Activated CD4-positive, alpha-beta memory T cell treated with anti-CD3 and anti-CD28 coated beads, Interleukin-2, amount 10 ng/mL, durations not matched to agents 7 days and 5 days (primary cell): ENCODE data around the gene RGS3. TPM values are rescaled to one million over a fixed set of nuclear protein-coding genes. Genes with fewer than 3 reads are reported as not detected.

Source experiments
- CTCF ChIA-PET: fragments of 350-600 bp; sonication (Branson Sonifier 250); formaldehyde crosslinking; loops from one replicate; lab custom pipeline; 2021; ENCODE audit warnings: antibody characterized with exemption, inconsistent platforms; lab: Charles Lee
- POLR2A ChIA-PET: fragments of 350-600 bp; sonication (Branson Sonifier 250); formaldehyde crosslinking; loops from one replicate; lab custom pipeline; 2021; ENCODE audit warnings: antibody characterized with exemption; lab: Charles Lee
- DNase-seq: peaks from one replicate; pipeline ENCODE4 v3.0.0-alpha.2; 2020
- H3K27ac Mint-ChIP-seq: one replicate; pipeline ENCODE4 v1.8.0; 2021; ENCODE audit warnings: mild to moderate bottlenecking, mixed read lengths
- H3K27me3 Mint-ChIP-seq: one replicate; pipeline ENCODE4 v1.8.0; 2021; ENCODE audit warnings: mixed read lengths
- H3K36me3 Mint-ChIP-seq: one replicate; pipeline ENCODE4 v1.8.0; 2021; ENCODE audit warnings: low read depth, mixed read lengths
- H3K4me1 Mint-ChIP-seq: one replicate; pipeline ENCODE4 v1.8.0; 2021; ENCODE audit warnings: mixed read lengths
- H3K4me3 Mint-ChIP-seq: one replicate; pipeline ENCODE4 v1.8.0; 2021; ENCODE audit warnings: mild to moderate bottlenecking, mixed read lengths
- H3K9me3 Mint-ChIP-seq: one replicate; pipeline ENCODE4 v1.8.0; 2021; ENCODE audit warnings: mixed read lengths
- total RNA-seq, 2 experiments: library from RNA; stranded (reverse); gene quantifications; one replicate each; pipeline ENCODE4 v1.2.3, GENCODE V29; 2021

The RGS3 gene
- total RNA-seq, 2 experiments from 2014 or later, result 22.7 to 24.0 TPM

- Mint-ChIP-seq H3K9me3 (no peaks in the 10 kb centered on the region), H3K27ac (peak overlapping the region; percentile 98), H3K27me3 (no peaks in the 10 kb centered on the region), H3K36me3 (peaks cover 7% of the 10 kb centered on the region), H3K4me1 (peaks cover 70% of the 10 kb centered on the region), H3K4me3 (peak overlapping the region; percentile 67)
- ChIA-PET CTCF (interaction anchor here (0.5 to 4.7 kb wide), 18 partner anchors 8 to 303 kb away, joined by 3 to 33 read pairs (median 14); partner anchors contain the start of genes ALAD, C9orf43, CDC26 and POLE3), POLR2A (interaction anchor here (0.6 to 5.3 kb wide), 18 partner anchors 9 to 358 kb away, joined by 3 to 59 read pairs (median 8); partner anchors contain the start of genes ALAD, BSPRY, C9orf43 and CDC26)
- no peak for DNase-seq
Measured at GRCh38 chr9:113578279-113578865, 114.8 kb downstream of the RGS3 start.

- peak; percentile 94 for DNase-seq
- H3K27me3 Mint-ChIP-seq, result no peaks in the 10 kb centered on the region
- ChIA-PET CTCF (interaction anchor here (0.5 to 4.7 kb wide), 19 partner anchors 9 to 304 kb away, joined by 3 to 33 read pairs (median 13); partner anchors contain the start of genes ALAD, C9orf43, CDC26 and POLE3), POLR2A (interaction anchor here (0.6 to 5.3 kb wide), 24 partner anchors 10 to 1009 kb away, joined by 3 to 59 read pairs (median 4); partner anchors contain the start of genes ALAD, ATP6V1G1, BSPRY and C9orf43)
- H3K27ac Mint-ChIP-seq, result peak overlapping the region; percentile 98
- peak overlapping the region; percentile 67 for H3K4me3 Mint-ChIP-seq
- peaks cover 10% of the 10 kb centered on the region for H3K36me3 Mint-ChIP-seq
- H3K4me1 Mint-ChIP-seq, result peaks cover 72% of the 10 kb centered on the region
- no peaks in the 10 kb centered on the region for H3K9me3 Mint-ChIP-seq
Measured at GRCh38 chr9:113578882-113579282, 115.4 kb downstream of the RGS3 start.

- CTCF ChIA-PET, result interaction anchor here (0.5 to 4.7 kb wide), 18 partner anchors 10 to 305 kb away, joined by 3 to 33 read pairs (median 14); partner anchors contain the start of genes ALAD, C9orf43, CDC26 and POLE3
- H3K4me1 Mint-ChIP-seq, result peaks cover 68% of the 10 kb centered on the region
- peaks cover 14% of the 10 kb centered on the region for H3K36me3 Mint-ChIP-seq
- no peaks in the 10 kb centered on the region for H3K27me3 Mint-ChIP-seq
- POLR2A ChIA-PET, result interaction anchor here (0.6 to 5.3 kb wide), 28 partner anchors 10 to 1008 kb away, joined by 3 to 59 read pairs (median 4); partner anchors contain the start of genes ALAD, ATP6V1G1, BSPRY and C9orf43
- peak overlapping the region; percentile 98 for H3K27ac Mint-ChIP-seq
- H3K4me3 Mint-ChIP-seq, result peak overlapping the region; percentile 67
- peak; percentile 58 for DNase-seq
- no peaks in the 10 kb centered on the region for H3K9me3 Mint-ChIP-seq
Measured at GRCh38 chr9:113579283-113580040, 115.9 kb downstream of the RGS3 start.

GRCh38 chr9:113580041-113580953, 116.8 kb downstream of the RGS3 start:
- Mint-ChIP-seq H3K36me3 (peaks cover 19% of the 10 kb centered on the region), H3K4me3 (peak overlapping the region; percentile 67), H3K27me3 (no peaks in the 10 kb centered on the region), H3K4me1 (peaks cover 71% of the 10 kb centered on the region), H3K27ac (peak overlapping the region; percentile 98), H3K9me3 (no peaks in the 10 kb centered on the region)
- ChIA-PET CTCF (interaction anchor here (1.8 to 4.7 kb wide), 12 partner anchors 9 to 305 kb away, joined by 6 to 33 read pairs (median 21); partner anchors contain the start of genes ALAD, C9orf43, CDC26 and POLE3), POLR2A (interaction anchor here (0.8 to 5.3 kb wide), 18 partner anchors 9 to 1007 kb away, joined by 3 to 59 read pairs (median 6); partner anchors contain the start of genes ALAD, ATP6V1G1, BSPRY and C9orf43)
- peak; percentile 74 for DNase-seq

- Mint-ChIP-seq H3K27me3 (no peaks in the 10 kb centered on the region), H3K36me3 (peaks cover 19% of the 10 kb centered on the region), H3K9me3 (no peaks in the 10 kb centered on the region), H3K4me1 (peaks cover 73% of the 10 kb centered on the region), H3K27ac (peak overlapping the region; percentile 98), H3K4me3 (peak overlapping the region; percentile 67)
- CTCF ChIA-PET, result interaction anchor here (1.0 to 4.7 kb wide), 11 partner anchors 8 to 306 kb away, joined by 4 to 31 read pairs (median 21); partner anchors contain the start of genes C9orf43, CDC26, POLE3 and PRPF4
- POLR2A ChIA-PET, result interaction anchor here (0.9 to 5.3 kb wide), 7 partner anchors 9 to 305 kb away, joined by 3 to 59 read pairs (median 6); partner anchors contain the start of genes ALAD, C9orf43 and POLE3
- DNase-seq, result no peak
Measured at GRCh38 chr9:113580954-113581311, 117.4 kb downstream of the RGS3 start.

GRCh38 chr9:113581865-113582697, 118.6 kb downstream of the RGS3 start:
- H3K36me3 Mint-ChIP-seq, result peaks cover 19% of the 10 kb centered on the region
- CTCF ChIA-PET, result interaction anchor here (0.6 to 4.7 kb wide), 21 partner anchors 8 to 469 kb away, joined by 3 to 27 read pairs (median 5); partner anchors contain the start of genes ALAD, C9orf43, CDC26 and POLE3

GRCh38 chr9:113582698-113583200, 119.2 kb downstream of the RGS3 start:
- ChIA-PET POLR2A (interaction anchor here (0.8 to 5.3 kb wide), 6 partner anchors 9 to 185 kb away, joined by 3 to 59 read pairs (median 11); partner anchors contain the start of genes C9orf43 and POLE3), CTCF (interaction anchor here (0.6 to 3.0 kb wide), 14 partner anchors 9 to 295 kb away, joined by 3 to 27 read pairs (median 6); partner anchors contain the start of genes ALAD, C9orf43 and POLE3)
- H3K9me3 Mint-ChIP-seq, result no peaks in the 10 kb centered on the region
- DNase-seq, result no peak
- H3K4me3 Mint-ChIP-seq, result no peak overlapping the region
- peaks cover 19% of the 10 kb centered on the region for H3K36me3 Mint-ChIP-seq
- no peak overlapping the region for H3K27ac Mint-ChIP-seq
- peaks cover 73% of the 10 kb centered on the region for H3K4me1 Mint-ChIP-seq
- no peaks in the 10 kb centered on the region for H3K27me3 Mint-ChIP-seq

More at GRCh38 chr9:113581865-113582697, 118.6 kb downstream of the RGS3 start:
- Mint-ChIP-seq H3K27me3 (no peaks in the 10 kb centered on the region), H3K27ac (peak overlapping the region; percentile 98), H3K9me3 (no peaks in the 10 kb centered on the region), H3K4me3 (peak overlapping the region; percentile 67), H3K4me1 (peaks cover 79% of the 10 kb centered on the region)
- POLR2A ChIA-PET, result interaction anchor here (0.8 to 5.3 kb wide), 12 partner anchors 8 to 306 kb away, joined by 3 to 59 read pairs (median 4); partner anchors contain the start of genes ALAD, BSPRY, C9orf43 and POLE3
- peak; percentile 89 for DNase-seq

- Mint-ChIP-seq H3K27ac (no peak overlapping the region), H3K9me3 (no peaks in the 10 kb centered on the region), H3K36me3 (peaks cover 19% of the 10 kb centered on the region), H3K4me1 (peaks cover 66% of the 10 kb centered on the region), H3K4me3 (no peak overlapping the region), H3K27me3 (no peaks in the 10 kb centered on the region)
- CTCF ChIA-PET, result interaction anchor here (1.2 to 3.0 kb wide), 6 partner anchors 8 to 309 kb away, joined by 3 to 27 read pairs (median 7); partner anchors contain the start of genes ALAD, C9orf43, CDC26 and POLE3
- DNase-seq, result no peak
- POLR2A ChIA-PET, result interaction anchor here (1.3 to 2.6 kb wide), 2 partner anchors 66 to 186 kb away, joined by 4 to 25 read pairs; no protein-coding TSS in a partner anchor
Measured at GRCh38 chr9:113583511-113584427, 120.2 kb downstream of the RGS3 start.

GRCh38 chr9:113584428-113585084, 121.0 kb downstream of the RGS3 start:
- H3K27ac Mint-ChIP-seq, result no peak overlapping the region
- H3K27me3 Mint-ChIP-seq, result no peaks in the 10 kb centered on the region
- peaks cover 19% of the 10 kb centered on the region for H3K36me3 Mint-ChIP-seq
- H3K4me1 Mint-ChIP-seq, result peaks cover 65% of the 10 kb centered on the region
- no peak overlapping the region for H3K4me3 Mint-ChIP-seq
- DNase-seq, result no peak
- no peaks in the 10 kb centered on the region for H3K9me3 Mint-ChIP-seq
- ChIA-PET CTCF (interaction anchor here (1.2 to 1.3 kb wide), 2 partner anchors 70 to 310 kb away, joined by 4 read pairs; partner anchors contain the start of gene CDC26), POLR2A (no interaction called here)
